PFSK-1 (cell line): ENCODE measurements around the gene SLC41A1.

Experiments used
- FOXP2 ChIP-seq: optimal IDR thresholded peaks from 2 replicates; pipeline ENCODE3; 2011; ENCODE audit warnings: borderline replicate concordance, control low read depth, inconsistent platforms; ENCODE audit not compliant: insufficient read depth; ENCODE audit errors: extremely low read length, extremely low read depth
- POLR2AphosphoS5 ChIP-seq: IDR thresholded peaks from 2 replicates; pipeline ENCODE4 v1.6.1; 2012; ENCODE audit warnings: low read depth, mild to moderate bottlenecking, control low read depth, low read length, moderate library complexity
- SIN3A ChIP-seq: IDR thresholded peaks from 2 replicates; pipeline ENCODE4 v1.6.1; 2012; ENCODE audit warnings: mild to moderate bottlenecking, low read length, moderate library complexity, borderline replicate concordance; ENCODE audit not compliant: insufficient read depth
- TAF1 ChIP-seq: IDR thresholded peaks from 2 replicates; pipeline ENCODE4 v1.6.1; 2012; ENCODE audit warnings: low read length, control low read depth, borderline replicate concordance; ENCODE audit not compliant: insufficient read depth
- TF ChIP-seq, protein P1 (sequence below), 2 experiments: IDR thresholded peaks; 2 replicates each; pipeline versions ENCODE4 v1.6.1 to v1.8.0; 2011 to 2012; ENCODE audit warnings: low read depth in 2 of 2, low read length in 2 of 2, control low read depth in 1 of 2, inconsistent platforms in 1 of 2, mild to moderate bottlenecking in 1 of 2, moderate library complexity in 1 of 2; ENCODE audit not compliant: insufficient read depth in 1 of 2

Gene SLC41A1

GRCh38 chr1:205826016-205826806 is 13.2 kb upstream of the SLC41A1 start:
- no peak for TF ChIP-seq POLR2AphosphoS5
- TF ChIP-seq, protein P1, sequence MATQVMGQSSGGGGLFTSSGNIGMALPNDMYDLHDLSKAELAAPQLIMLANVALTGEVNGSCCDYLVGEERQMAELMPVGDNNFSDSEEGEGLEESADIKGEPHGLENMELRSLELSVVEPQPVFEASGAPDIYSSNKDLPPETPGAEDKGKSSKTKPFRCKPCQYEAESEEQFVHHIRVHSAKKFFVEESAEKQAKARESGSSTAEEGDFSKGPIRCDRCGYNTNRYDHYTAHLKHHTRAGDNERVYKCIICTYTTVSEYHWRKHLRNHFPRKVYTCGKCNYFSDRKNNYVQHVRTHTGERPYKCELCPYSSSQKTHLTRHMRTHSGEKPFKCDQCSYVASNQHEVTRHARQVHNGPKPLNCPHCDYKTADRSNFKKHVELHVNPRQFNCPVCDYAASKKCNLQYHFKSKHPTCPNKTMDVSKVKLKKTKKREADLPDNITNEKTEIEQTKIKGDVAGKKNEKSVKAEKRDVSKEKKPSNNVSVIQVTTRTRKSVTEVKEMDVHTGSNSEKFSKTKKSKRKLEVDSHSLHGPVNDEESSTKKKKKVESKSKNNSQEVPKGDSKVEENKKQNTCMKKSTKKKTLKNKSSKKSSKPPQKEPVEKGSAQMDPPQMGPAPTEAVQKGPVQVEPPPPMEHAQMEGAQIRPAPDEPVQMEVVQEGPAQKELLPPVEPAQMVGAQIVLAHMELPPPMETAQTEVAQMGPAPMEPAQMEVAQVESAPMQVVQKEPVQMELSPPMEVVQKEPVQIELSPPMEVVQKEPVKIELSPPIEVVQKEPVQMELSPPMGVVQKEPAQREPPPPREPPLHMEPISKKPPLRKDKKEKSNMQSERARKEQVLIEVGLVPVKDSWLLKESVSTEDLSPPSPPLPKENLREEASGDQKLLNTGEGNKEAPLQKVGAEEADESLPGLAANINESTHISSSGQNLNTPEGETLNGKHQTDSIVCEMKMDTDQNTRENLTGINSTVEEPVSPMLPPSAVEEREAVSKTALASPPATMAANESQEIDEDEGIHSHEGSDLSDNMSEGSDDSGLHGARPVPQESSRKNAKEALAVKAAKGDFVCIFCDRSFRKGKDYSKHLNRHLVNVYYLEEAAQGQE (IDR thresholded peaks at IDR 0.05; ENCODE audit: insufficient read depth in 1 of 2, low read depth in 2 of 2, low read length in 2 of 2): no peak
- TF ChIP-seq TAF1: no peak
- no peak for TF ChIP-seq FOXP2
- no peak for TF ChIP-seq SIN3A

DNA sequence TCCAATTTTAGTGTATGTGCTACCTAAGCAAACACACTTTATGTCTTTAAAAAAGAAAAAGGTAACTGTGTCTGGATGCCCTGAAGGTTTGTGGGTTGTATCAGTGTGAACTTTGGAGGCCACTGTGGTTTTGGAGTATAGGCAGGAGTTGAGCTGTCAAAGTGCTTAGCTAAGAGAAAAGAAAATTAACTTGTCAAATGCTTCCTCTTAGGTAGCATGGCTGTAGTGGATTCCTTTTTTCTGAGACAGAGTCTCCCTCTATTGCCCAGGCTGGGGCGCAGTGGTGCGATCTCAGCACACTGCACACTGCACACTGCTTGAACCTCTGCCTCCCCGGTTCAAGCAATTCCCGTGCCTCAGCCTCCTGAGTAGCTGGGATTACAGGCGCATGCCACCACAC is 11.2 kb upstream of the SLC41A1 start:
- TF ChIP-seq, protein P1 (IDR thresholded peaks at IDR 0.05; ENCODE audit: insufficient read depth in 1 of 2, low read depth in 2 of 2, low read length in 2 of 2): no peak
- TF ChIP-seq POLR2AphosphoS5: no peak
- no peak for TF ChIP-seq TAF1
- no peak for TF ChIP-seq SIN3A
- no peak for TF ChIP-seq FOXP2

- TF ChIP-seq TAF1: no peak
- TF ChIP-seq, protein P1 (IDR thresholded peaks at IDR 0.05; ENCODE audit: insufficient read depth in 1 of 2, low read depth in 2 of 2, low read length in 2 of 2): no peak
- TF ChIP-seq POLR2AphosphoS5: no peak
- no peak for TF ChIP-seq SIN3A
Measured at GRCh38 chr1:205822397-205822796, 9.4 kb upstream of the SLC41A1 start.

GRCh38 chr1:205817988-205818387 is 5.0 kb upstream of the SLC41A1 start:
- no peak for TF ChIP-seq FOXP2
- TF ChIP-seq, protein P1 (IDR thresholded peaks at IDR 0.05; ENCODE audit: insufficient read depth in 1 of 2, low read depth in 2 of 2, low read length in 2 of 2): no peak
- TF ChIP-seq POLR2AphosphoS5: no peak
- TF ChIP-seq SIN3A: no peak
- TF ChIP-seq TAF1: no peak
